GM21360 (cell line): ENCODE data around the gene EFNB2.

Experiments
- ATAC-seq: cut with Tn5 transposase; IDR thresholded peaks from one replicate; pipeline ENCODE4 v1.9.1; 2021; ENCODE audit warnings: mild to moderate bottlenecking, moderate library complexity; ENCODE audit not compliant: unreplicated experiment

EFNB2 gene

GRCh38 chr13:106487129-106487528, 48.3 kb downstream of the EFNB2 start:
- ATAC-seq = no peak

- ATAC-seq = no peak
These were observed 49.2 kb downstream of the EFNB2 start for GRCh38 chr13:106486287-106486686.

GRCh38 chr13:106484537-106485193, 50.8 kb downstream of the EFNB2 start:
- no peak for ATAC-seq

GRCh38 chr13:106484084-106484483, 51.4 kb downstream of the EFNB2 start:
- no peak for ATAC-seq

GRCh38 chr13:106481919-106482318, 53.5 kb downstream of the EFNB2 start:
- no peak for ATAC-seq

- no peak for ATAC-seq
These were observed 55.0 kb downstream of the EFNB2 start for GRCh38 chr13:106480351-106480910.

GRCh38 chr13:106479929-106480328, 55.5 kb downstream of the EFNB2 start:
- ATAC-seq = no peak

GRCh38 chr13:106478116-106478515, 57.3 kb downstream of the EFNB2 start:
- ATAC-seq = no peak

GRCh38 chr13:106477303-106477702, 58.2 kb downstream of the EFNB2 start:
- ATAC-seq = no peak

GRCh38 chr13:106475852-106476251, 59.6 kb downstream of the EFNB2 start:
- no peak for ATAC-seq

GRCh38 chr13:106474912-106475311, 60.5 kb downstream of the EFNB2 start:
- no peak for ATAC-seq

- ATAC-seq = no peak
These were observed 62.3 kb downstream of the EFNB2 start for GRCh38 chr13:106473154-106473553.

- no peak for ATAC-seq
These were observed 62.8 kb downstream of the EFNB2 start for GRCh38 chr13:106472621-106473020.

GRCh38 chr13:106471957-106472543, 63.4 kb downstream of the EFNB2 start:
- ATAC-seq = peak; percentile 94

GRCh38 chr13:106470576-106470975, 64.9 kb downstream of the EFNB2 start:
- no peak for ATAC-seq

- no peak for ATAC-seq
These were observed 66.5 kb downstream of the EFNB2 start for GRCh38 chr13:106468744-106469590.

GRCh38 chr13:106468207-106468606, 67.3 kb downstream of the EFNB2 start:
- no peak for ATAC-seq

- no peak for ATAC-seq
These were observed 67.9 kb downstream of the EFNB2 start for GRCh38 chr13:106467427-106468122.

GRCh38 chr13:106466691-106467426, 68.6 kb downstream of the EFNB2 start:
- ATAC-seq = no peak

GRCh38 chr13:106464076-106464475, 71.4 kb downstream of the EFNB2 start:
- no peak for ATAC-seq
